IPS-20b (cell line): ENCODE measurements around the gene B9D1.

Experiments used
- H3K27ac ChIP-seq: one replicate; pipeline ENCODE4 v1.5.1; 2013; ENCODE audit warnings: low read length
- H3K27me3 ChIP-seq: 2 replicates; pipeline ENCODE4 v1.6.1; 2013; ENCODE audit warnings: mild to moderate bottlenecking, low read length, inconsistent platforms; ENCODE audit not compliant: insufficient read depth
- H3K36me3 ChIP-seq: 2 replicates; pipeline ENCODE4 v1.6.1; 2013; ENCODE audit warnings: low read depth, mild to moderate bottlenecking, inconsistent platforms, low read length, moderate library complexity; ENCODE audit not compliant: insufficient read depth
- H3K4me1 ChIP-seq: 2 replicates; pipeline ENCODE4 v1.6.1; 2013; ENCODE audit warnings: mild to moderate bottlenecking, control low read depth, inconsistent platforms, low read length, moderate library complexity; ENCODE audit not compliant: insufficient read depth
- H3K4me3 ChIP-seq: 2 replicates; pipeline ENCODE4 v1.5.1; 2013; ENCODE audit warnings: mild to moderate bottlenecking, low read length, inconsistent platforms
- H3K9ac ChIP-seq: 2 replicates; pipeline ENCODE4 v1.6.1; 2013; ENCODE audit warnings: low read depth, mild to moderate bottlenecking, inconsistent platforms, low read length, moderate library complexity
- H3K9me3 ChIP-seq: 2 replicates; pipeline ENCODE4 v1.6.1; 2013; ENCODE audit warnings: mild to moderate bottlenecking, low read depth, low read length, inconsistent platforms; ENCODE audit not compliant: insufficient read depth

The B9D1 gene

GRCh38 chr17:19362277-19363113, at the start of gene B9D1:
Gene B9D1 (minus strand): TSS chr17:19362723. CDS start chr17:19362569, 154 bp downstream.
- no peak within 1 kb of the TSS for H3K27ac ChIP-seq
- H3K9ac ChIP-seq, result peak within 1 kb of the TSS; percentile 69; the same call in 1 of the 2 replicates
- no peaks in the 10 kb centered on the region for H3K9me3 ChIP-seq
- 0 out of 2 replicates have a peak, but pooled peaks cover 2% of the 10 kb centered on the region for H3K4me1 ChIP-seq
- peak within 1 kb of the TSS; percentile 84 for H3K4me3 ChIP-seq
- H3K36me3 ChIP-seq, result peaks cover 17% of the 10 kb centered on the region; the same call in 1 of the 2 replicates
- H3K27me3 ChIP-seq, result no peaks in the 10 kb centered on the region

GRCh38 chr17:19411631-19412030, 49.1 kb upstream of the B9D1 start:
- Histone ChIP-seq H3K9me3 (no peaks in the 10 kb centered on the region), H3K9ac (no peak overlapping the region), H3K36me3 (no peaks in the 10 kb centered on the region), H3K27ac (no peak overlapping the region), H3K27me3 (peaks cover 4% of the 10 kb centered on the region; the same call in 1 of the 2 replicates), H3K4me3 (no peak overlapping the region), H3K4me1 (peaks cover 4% of the 10 kb centered on the region; the same call in 1 of the 2 replicates)

- Histone ChIP-seq H3K9me3 (no peaks in the 10 kb centered on the region), H3K4me3 (peak within 1 kb of the TSS; percentile 48; the same call in 1 of the 2 replicates), H3K4me1 (peaks cover 4% of the 10 kb centered on the region; the same call in 1 of the 2 replicates), H3K36me3 (no peaks in the 10 kb centered on the region), H3K9ac (no peak within 1 kb of the TSS), H3K27me3 (peaks cover 4% of the 10 kb centered on the region; the same call in 1 of the 2 replicates), H3K27ac (no peak within 1 kb of the TSS)
Measured at GRCh38 chr17:19410875-19411620, 48.5 kb upstream of the B9D1 start, which contains the start of gene RNF112. Gene RNF112 (plus strand): TSS chr17:19411232. CDS start chr17:19411409, 177 bp downstream.

GRCh38 chr17:19410091-19410490, 47.6 kb upstream of the B9D1 start:
- Histone ChIP-seq H3K9me3 (no peaks in the 10 kb centered on the region), H3K9ac (no peak overlapping the region), H3K27me3 (peaks cover 4% of the 10 kb centered on the region; the same call in 1 of the 2 replicates)

GRCh38 chr17:19409509-19409908, 47.0 kb upstream of the B9D1 start:
- H3K4me3 ChIP-seq, result no peak overlapping the region
- H3K36me3 ChIP-seq, result no peaks in the 10 kb centered on the region
- H3K27ac ChIP-seq, result no peak overlapping the region
- H3K9ac ChIP-seq, result no peak overlapping the region
- peaks cover 4% of the 10 kb centered on the region; the same call in 1 of the 2 replicates for H3K4me1 ChIP-seq
- peaks cover 4% of the 10 kb centered on the region; the same call in 1 of the 2 replicates for H3K27me3 ChIP-seq
- no peaks in the 10 kb centered on the region for H3K9me3 ChIP-seq

More at GRCh38 chr17:19410091-19410490, 47.6 kb upstream of the B9D1 start:
- no peak overlapping the region for H3K4me3 ChIP-seq
- peaks cover 4% of the 10 kb centered on the region; the same call in 1 of the 2 replicates for H3K4me1 ChIP-seq
- no peak overlapping the region for H3K27ac ChIP-seq
- H3K36me3 ChIP-seq, result no peaks in the 10 kb centered on the region

GRCh38 chr17:19409066-19409465, 46.5 kb upstream of the B9D1 start:
- no peak overlapping the region for H3K9ac ChIP-seq
- H3K27ac ChIP-seq, result no peak overlapping the region
- H3K4me3 ChIP-seq, result no peak overlapping the region
- peaks cover 4% of the 10 kb centered on the region; the same call in 1 of the 2 replicates for H3K4me1 ChIP-seq
- H3K9me3 ChIP-seq, result no peaks in the 10 kb centered on the region
- no peaks in the 10 kb centered on the region for H3K36me3 ChIP-seq
- H3K27me3 ChIP-seq, result peaks cover 4% of the 10 kb centered on the region; the same call in 1 of the 2 replicates

GRCh38 chr17:19408346-19408710, 45.8 kb upstream of the B9D1 start:
- H3K4me1 ChIP-seq, result peaks cover 4% of the 10 kb centered on the region; the same call in 1 of the 2 replicates

GRCh38 chr17:19407601-19408345, 45.2 kb upstream of the B9D1 start:
- Histone ChIP-seq H3K27ac (no peak overlapping the region), H3K4me3 (no peak overlapping the region), H3K9ac (no peak overlapping the region), H3K4me1 (peaks cover 4% of the 10 kb centered on the region; the same call in 1 of the 2 replicates), H3K36me3 (no peaks in the 10 kb centered on the region), H3K27me3 (peaks cover 4% of the 10 kb centered on the region; the same call in 1 of the 2 replicates), H3K9me3 (no peaks in the 10 kb centered on the region)

More at GRCh38 chr17:19408346-19408710, 45.8 kb upstream of the B9D1 start:
- Histone ChIP-seq H3K27me3 (peaks cover 4% of the 10 kb centered on the region; the same call in 1 of the 2 replicates), H3K9me3 (no peaks in the 10 kb centered on the region), H3K36me3 (no peaks in the 10 kb centered on the region), H3K4me3 (no peak overlapping the region), H3K9ac (no peak overlapping the region), H3K27ac (no peak overlapping the region)

- no peak overlapping the region for H3K27ac ChIP-seq
- no peak overlapping the region for H3K9ac ChIP-seq
- H3K4me3 ChIP-seq, result no peak overlapping the region
- no peaks in the 10 kb centered on the region for H3K9me3 ChIP-seq
- H3K36me3 ChIP-seq, result no peaks in the 10 kb centered on the region
- H3K4me1 ChIP-seq, result no peaks in the 10 kb centered on the region
- 0 out of 2 replicates have a peak, but pooled peaks cover under 1% of the 10 kb centered on the region for H3K27me3 ChIP-seq
Measured at GRCh38 chr17:19405114-19405513, 42.6 kb upstream of the B9D1 start.

- no peaks in the 10 kb centered on the region for H3K4me1 ChIP-seq
- H3K27ac ChIP-seq, result no peak overlapping the region
- H3K27me3 ChIP-seq, result no peaks in the 10 kb centered on the region
- H3K36me3 ChIP-seq, result no peaks in the 10 kb centered on the region
- H3K4me3 ChIP-seq, result no peak overlapping the region
- no peak overlapping the region for H3K9ac ChIP-seq
- no peaks in the 10 kb centered on the region for H3K9me3 ChIP-seq
Measured at GRCh38 chr17:19404264-19404663, 41.7 kb upstream of the B9D1 start.

- H3K27ac ChIP-seq, result no peak overlapping the region
- H3K36me3 ChIP-seq, result no peaks in the 10 kb centered on the region
Measured at GRCh38 chr17:19403021-19403420, 40.5 kb upstream of the B9D1 start.

More at GRCh38 chr17:19403021-19403420, 40.5 kb upstream of the B9D1 start:
- Histone ChIP-seq H3K27me3 (no peaks in the 10 kb centered on the region), H3K4me1 (peaks cover 6% of the 10 kb centered on the region), H3K9me3 (no peaks in the 10 kb centered on the region), H3K4me3 (no peak overlapping the region), H3K9ac (no peak overlapping the region)
